Stimulated activated memory B cell treated with anti-CD40 and anti-IgM and Interleukin-4, amounts not matched to agents 10 μg/mL and 1 μg/mL and 100 μg/mL, for 72 hours (primary cell): ENCODE data around the gene LAGE3.
A peak's percentile ranks its signal among the peaks of the same experiment; 100 is the strongest.

Source experiments
- ATAC-seq: fragments of 150-1000 bp; cut with Tn5 transposase; 2 replicates; pipeline ENCODE4 v1.10.0; 2021
- H3K27ac Mint-ChIP-seq: one replicate; pipeline ENCODE4 v1.8.0; 2022; ENCODE audit warnings: mild to moderate bottlenecking, mixed read lengths
- H3K27me3 Mint-ChIP-seq: one replicate; pipeline ENCODE4 v1.8.0; 2022; ENCODE audit warnings: mixed read lengths
- H3K36me3 Mint-ChIP-seq: one replicate; pipeline ENCODE4 v1.8.0; 2022; ENCODE audit warnings: mixed read lengths
- H3K4me1 Mint-ChIP-seq: one replicate; pipeline ENCODE4 v1.8.0; 2022; ENCODE audit warnings: mixed read lengths
- H3K4me3 Mint-ChIP-seq: one replicate; pipeline ENCODE4 v1.8.0; 2022; ENCODE audit warnings: mild to moderate bottlenecking, moderate library complexity, mixed read lengths
- H3K9me3 Mint-ChIP-seq: one replicate; pipeline ENCODE4 v1.8.0; 2022; ENCODE audit warnings: mixed read lengths

Gene LAGE3

GRCh38 chrX:154458954-154459778 is 19.9 kb downstream of the LAGE3 start:
- peaks cover 19% of the 10 kb centered on the region for H3K4me1 Mint-ChIP-seq
- H3K27ac Mint-ChIP-seq = peak overlapping the region; percentile 48
- H3K27me3 Mint-ChIP-seq = no peaks in the 10 kb centered on the region
- peaks cover 15% of the 10 kb centered on the region for H3K36me3 Mint-ChIP-seq
- no peaks in the 10 kb centered on the region for H3K9me3 Mint-ChIP-seq
- peak; percentile 63 for ATAC-seq
- peak overlapping the region; percentile 85 for H3K4me3 Mint-ChIP-seq

DNA sequence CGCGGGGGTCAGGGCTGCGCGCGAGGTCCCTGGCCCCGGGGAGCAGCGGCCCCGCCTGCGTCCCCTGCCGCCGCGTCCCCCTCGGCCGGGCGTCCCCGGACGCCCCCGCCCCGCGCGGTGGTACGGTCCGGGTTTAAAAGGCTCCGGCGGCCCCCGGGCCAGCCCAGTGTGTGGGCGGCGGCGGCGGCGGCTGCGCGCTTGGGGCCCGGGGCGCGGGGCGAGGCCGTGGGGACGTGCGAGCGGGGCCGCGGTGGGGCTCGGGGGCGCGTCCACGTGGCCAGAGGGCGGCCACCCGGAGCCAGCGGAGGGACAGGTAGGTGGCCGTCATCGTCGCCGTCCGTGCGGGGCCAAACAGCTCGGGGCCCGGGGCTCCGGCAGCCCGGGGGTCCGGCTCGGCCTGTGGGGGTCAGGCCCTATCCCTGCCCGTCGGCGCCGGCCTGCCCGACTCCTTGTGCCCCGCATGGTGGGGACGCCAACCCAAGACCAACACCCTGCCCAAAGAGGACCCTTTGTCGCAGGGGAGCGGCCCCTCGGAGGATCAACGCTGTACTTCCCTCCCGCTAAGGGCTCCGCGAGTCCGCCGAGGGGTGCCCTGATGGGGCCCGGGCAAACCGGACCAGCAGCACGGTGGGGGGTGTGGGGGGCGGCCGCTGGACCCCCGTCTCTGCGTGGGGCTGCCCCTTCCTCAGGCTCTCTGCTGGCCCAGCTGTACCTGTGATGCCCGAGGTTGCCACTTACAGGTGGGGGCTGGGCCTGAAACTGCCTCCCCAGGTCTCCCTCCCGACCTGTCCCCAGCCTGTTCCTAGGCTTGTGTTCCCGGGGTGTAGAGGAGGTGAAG is 20.7 kb downstream of the LAGE3 start, which contains the start of gene PLXNA3:
Gene PLXNA3 (plus strand): TSS at position 166 of the 838 bp plus-strand sequence. CDS start 1,903 bp downstream, outside the sequence.
- Mint-ChIP-seq H3K4me3 (peak within 1 kb of the TSS; percentile 97), H3K4me1 (peaks cover 19% of the 10 kb centered on the region), H3K36me3 (peaks cover 16% of the 10 kb centered on the region), H3K27ac (peak within 1 kb of the TSS; percentile 95), H3K9me3 (no peaks in the 10 kb centered on the region), H3K27me3 (no peaks in the 10 kb centered on the region)
- peak; percentile 87 for ATAC-seq

- no peaks in the 10 kb centered on the region for H3K9me3 Mint-ChIP-seq
- H3K36me3 Mint-ChIP-seq = peaks cover 16% of the 10 kb centered on the region
- H3K4me1 Mint-ChIP-seq = peaks cover 19% of the 10 kb centered on the region
- ATAC-seq = peak; percentile 88
- H3K27ac Mint-ChIP-seq = peak overlapping the region; percentile 95
- no peaks in the 10 kb centered on the region for H3K27me3 Mint-ChIP-seq
- peak overlapping the region; percentile 97 for H3K4me3 Mint-ChIP-seq
These were observed 21.5 kb downstream of the LAGE3 start for GRCh38 chrX:154457491-154458115.

GRCh38 chrX:154452823-154453222 is 26.3 kb downstream of the LAGE3 start:
- H3K4me1 Mint-ChIP-seq = peaks cover 5% of the 10 kb centered on the region

GRCh38 chrX:154450312-154450711 is 28.8 kb downstream of the LAGE3 start:
- Mint-ChIP-seq H3K4me3 (no peak overlapping the region), H3K9me3 (no peaks in the 10 kb centered on the region), H3K27ac (no peak overlapping the region), H3K4me1 (peaks cover 15% of the 10 kb centered on the region), H3K27me3 (no peaks in the 10 kb centered on the region), H3K36me3 (peaks cover 27% of the 10 kb centered on the region)
- no peak for ATAC-seq

More at GRCh38 chrX:154452823-154453222, 26.3 kb downstream of the LAGE3 start:
- ATAC-seq = no peak
- Mint-ChIP-seq H3K9me3 (no peaks in the 10 kb centered on the region), H3K4me3 (no peak overlapping the region), H3K27ac (no peak overlapping the region), H3K36me3 (peaks cover 10% of the 10 kb centered on the region), H3K27me3 (no peaks in the 10 kb centered on the region)

DNA sequence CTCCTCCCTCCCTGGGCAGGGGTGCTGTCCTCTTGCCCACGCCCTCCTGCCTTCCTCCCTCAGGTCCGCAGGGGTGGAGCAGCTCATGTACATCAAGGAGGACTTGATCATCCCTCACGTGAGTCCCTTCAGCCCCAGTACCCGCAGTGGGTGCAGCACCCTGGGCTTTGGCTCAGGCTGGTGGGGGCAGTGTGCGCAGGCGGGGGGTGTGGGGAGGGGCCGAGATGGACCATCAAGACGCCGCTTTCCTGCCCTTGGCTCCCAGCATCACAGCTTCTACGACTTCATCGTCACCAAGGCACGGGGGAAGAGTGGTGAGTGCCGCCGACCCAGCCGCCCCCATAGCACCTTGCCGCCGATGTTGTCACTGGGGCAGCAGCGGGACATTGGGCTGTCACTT is 29.5 kb downstream of the LAGE3 start:
- H3K4me1 Mint-ChIP-seq = peaks cover 15% of the 10 kb centered on the region
- ATAC-seq = no peak
- H3K27ac Mint-ChIP-seq = no peak overlapping the region
- no peaks in the 10 kb centered on the region for H3K27me3 Mint-ChIP-seq
- no peak overlapping the region for H3K4me3 Mint-ChIP-seq
- peaks cover 27% of the 10 kb centered on the region for H3K36me3 Mint-ChIP-seq
- H3K9me3 Mint-ChIP-seq = no peaks in the 10 kb centered on the region

- no peak overlapping the region for H3K27ac Mint-ChIP-seq
- no peaks in the 10 kb centered on the region for H3K27me3 Mint-ChIP-seq
- peaks cover 18% of the 10 kb centered on the region for H3K4me1 Mint-ChIP-seq
- H3K4me3 Mint-ChIP-seq = no peak overlapping the region
- peaks cover 23% of the 10 kb centered on the region for H3K36me3 Mint-ChIP-seq
- no peak for ATAC-seq
- no peaks in the 10 kb centered on the region for H3K9me3 Mint-ChIP-seq
These were observed 30.6 kb downstream of the LAGE3 start for GRCh38 chrX:154448484-154448883.

DNA sequence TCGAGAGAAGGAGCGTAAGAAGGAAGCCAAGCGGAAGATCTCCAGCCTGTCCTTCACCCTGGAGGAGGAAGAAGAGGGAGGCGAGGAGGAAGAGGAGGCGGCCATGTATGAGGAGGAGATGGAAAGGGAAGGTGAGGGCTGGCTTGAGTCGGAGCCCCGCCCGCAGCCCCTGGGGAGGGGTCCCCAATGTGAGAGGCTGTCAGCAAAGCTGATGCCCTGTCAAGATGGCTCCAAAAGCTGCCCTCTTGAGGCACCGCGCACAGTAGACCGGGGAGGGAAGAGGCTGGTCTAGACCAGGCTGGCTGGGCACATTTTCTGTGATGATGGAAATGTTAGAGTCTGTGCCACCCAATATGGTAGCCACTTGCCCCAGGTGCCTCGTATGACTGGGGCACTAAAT is 32.7 kb downstream of the LAGE3 start:
- H3K27me3 Mint-ChIP-seq = no peaks in the 10 kb centered on the region
- H3K9me3 Mint-ChIP-seq = no peaks in the 10 kb centered on the region
- ATAC-seq = no peak
- no peak overlapping the region for H3K27ac Mint-ChIP-seq
- peaks cover 25% of the 10 kb centered on the region for H3K4me1 Mint-ChIP-seq
- no peak overlapping the region for H3K4me3 Mint-ChIP-seq
- peaks cover 23% of the 10 kb centered on the region for H3K36me3 Mint-ChIP-seq

DNA sequence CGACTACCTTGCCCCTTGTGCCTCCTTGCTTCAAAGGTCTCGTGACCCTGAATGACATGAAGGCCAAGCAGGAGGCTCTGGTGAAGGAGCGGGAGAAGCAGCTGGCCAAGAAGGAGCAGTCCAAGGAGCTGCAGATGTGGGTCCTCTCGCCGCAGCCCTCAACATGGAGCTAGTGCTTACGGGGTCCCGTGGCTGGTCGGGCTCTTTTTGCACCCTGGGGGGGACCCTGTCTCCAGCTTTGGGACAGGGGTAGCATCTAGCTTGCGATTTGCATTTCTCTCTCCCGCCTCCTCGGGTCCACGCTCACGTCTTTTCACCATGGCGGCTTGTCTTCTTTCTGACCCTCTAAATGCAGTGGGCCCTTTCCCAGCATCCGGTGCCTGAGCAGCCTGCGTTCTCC is 33.3 kb downstream of the LAGE3 start:
- no peak overlapping the region for H3K27ac Mint-ChIP-seq
- no peaks in the 10 kb centered on the region for H3K9me3 Mint-ChIP-seq
- H3K36me3 Mint-ChIP-seq = peaks cover 23% of the 10 kb centered on the region
- H3K4me3 Mint-ChIP-seq = peak overlapping the region; percentile 47
- no peak for ATAC-seq
- no peaks in the 10 kb centered on the region for H3K27me3 Mint-ChIP-seq
- peaks cover 26% of the 10 kb centered on the region for H3K4me1 Mint-ChIP-seq

GRCh38 chrX:154444755-154445246 is 34.3 kb downstream of the LAGE3 start:
- Mint-ChIP-seq H3K4me3 (peak overlapping the region; percentile 43), H3K27ac (no peak overlapping the region), H3K27me3 (no peaks in the 10 kb centered on the region), H3K4me1 (peaks cover 33% of the 10 kb centered on the region), H3K36me3 (peaks cover 20% of the 10 kb centered on the region), H3K9me3 (no peaks in the 10 kb centered on the region)
- ATAC-seq = no peak

DNA sequence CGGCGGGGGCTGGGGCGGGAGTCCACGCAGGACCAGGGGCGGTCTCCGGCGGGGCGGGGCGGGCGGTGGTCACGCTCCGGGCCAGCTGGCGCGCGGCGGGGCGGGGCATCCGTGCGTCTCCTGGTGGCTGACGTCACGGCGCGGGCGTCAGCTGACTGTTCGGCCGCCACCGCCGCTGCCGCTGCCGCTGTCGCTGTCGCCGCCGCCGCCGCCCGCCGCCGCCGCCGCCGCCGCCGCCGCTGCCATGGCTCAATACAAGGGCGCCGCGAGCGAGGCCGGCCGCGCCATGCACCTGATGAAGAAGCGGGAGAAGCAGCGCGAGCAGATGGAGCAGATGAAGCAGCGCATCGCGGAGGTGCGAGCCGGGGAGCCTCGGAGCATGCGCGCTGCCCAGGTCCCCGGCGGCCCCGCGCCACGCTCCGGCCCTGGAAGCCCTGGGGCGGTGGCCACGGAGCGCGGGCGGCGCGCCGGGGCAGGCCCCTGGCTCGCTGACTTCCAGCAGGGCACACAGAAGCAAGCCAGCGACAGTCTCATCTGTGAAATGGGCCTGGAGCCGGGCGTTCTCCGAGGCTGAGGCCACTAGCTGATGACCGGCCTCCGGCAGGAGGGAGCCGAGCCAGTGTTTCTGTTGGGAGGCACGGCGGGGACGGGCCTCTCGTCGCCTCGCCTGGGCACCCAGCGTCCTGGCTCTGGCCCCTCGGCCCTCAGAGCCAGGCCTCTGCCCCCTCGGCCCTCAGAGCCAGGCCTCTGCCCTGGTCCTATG is 34.9 kb downstream of the LAGE3 start, which contains the start of gene FAM50A:
Gene FAM50A (plus strand): TSS at position 150 of the 763 bp plus-strand sequence. CDS start 95 bp downstream, at position 245.
- peak within 1 kb of the TSS; percentile 91 for H3K27ac Mint-ChIP-seq
- H3K9me3 Mint-ChIP-seq = no peaks in the 10 kb centered on the region
- H3K36me3 Mint-ChIP-seq = peaks cover 17% of the 10 kb centered on the region
- peaks cover 33% of the 10 kb centered on the region for H3K4me1 Mint-ChIP-seq
- ATAC-seq = peak; percentile 93
- H3K4me3 Mint-ChIP-seq = peak within 1 kb of the TSS; percentile 79
- H3K27me3 Mint-ChIP-seq = no peaks in the 10 kb centered on the region

GRCh38 chrX:154443479-154443910 is 35.6 kb downstream of the LAGE3 start:
- peaks cover 37% of the 10 kb centered on the region for H3K4me1 Mint-ChIP-seq
- no peaks in the 10 kb centered on the region for H3K27me3 Mint-ChIP-seq
- peak overlapping the region; percentile 79 for H3K4me3 Mint-ChIP-seq
- peak; percentile 42 for ATAC-seq
- H3K36me3 Mint-ChIP-seq = peaks cover 17% of the 10 kb centered on the region
- no peaks in the 10 kb centered on the region for H3K9me3 Mint-ChIP-seq
- H3K27ac Mint-ChIP-seq = peak overlapping the region; percentile 91

GRCh38 chrX:154441984-154442707 is 36.9 kb downstream of the LAGE3 start:
- Mint-ChIP-seq H3K4me1 (peaks cover 45% of the 10 kb centered on the region), H3K27ac (peak overlapping the region; percentile 91), H3K27me3 (no peaks in the 10 kb centered on the region), H3K36me3 (peaks cover 12% of the 10 kb centered on the region), H3K9me3 (no peaks in the 10 kb centered on the region), H3K4me3 (no peak overlapping the region)
- no peak for ATAC-seq

- no peaks in the 10 kb centered on the region for H3K9me3 Mint-ChIP-seq
- H3K36me3 Mint-ChIP-seq = peaks cover 7% of the 10 kb centered on the region
- ATAC-seq = no peak
- peaks cover 39% of the 10 kb centered on the region for H3K4me1 Mint-ChIP-seq
- no peak overlapping the region for H3K27ac Mint-ChIP-seq
- H3K27me3 Mint-ChIP-seq = no peaks in the 10 kb centered on the region
- no peak overlapping the region for H3K4me3 Mint-ChIP-seq
These were observed 37.5 kb downstream of the LAGE3 start for GRCh38 chrX:154441564-154441963.
